Measurements from ENCODE around the gene GPHA2. TPM values are rescaled to one million over a fixed set of nuclear protein-coding genes. Genes with fewer than 3 reads are reported as not detected.

The GPHA2 gene
- total and polyA plus RNA-seq, 8 donors: 0.30 to 0.50 TPM; not detected in 6

- peaks cover 10 to 32% (median 30%) of the 10 kb centered on the region in 4 donors for H3K4me1 ChIP-seq
- H3K27ac ChIP-seq: peak overlapping the region in 2 of 5 donors; percentile 96 to 97
- H3K36me3 ChIP-seq: peaks cover 22 to 45% (median 39%) of the 10 kb centered on the region in 4 donors
- TF ChIP-seq EP300 (IDR thresholded peaks at IDR 0.05) (no peak), CTCF (IDR thresholded peaks at IDR 0.05) (no peak), POLR2AphosphoS5 (IDR thresholded peaks at IDR 0.05) (no peak), POLR2A (IDR thresholded peaks at IDR 0.05) (no peak)
- 48 to 65% (median 58%) methylated on average over 5 to 24 of the region's 24 CpGs for WGBS, 5 donors
- H3K9me3 ChIP-seq: no peaks in the 10 kb centered on the region
- DNase-seq: peak in 1 of 2 donors; percentile 27
- no peaks in the 10 kb centered on the region for H3K27me3 ChIP-seq
- H3K4me3 ChIP-seq: peak overlapping the region; percentile 85 to 100 (median 92)
- intact Hi-C loops (cut with DNase I; ENCODE audit: low total_unique reads): no loop called here
These were observed 9.9 kb downstream of the GPHA2 start for GRCh38 chr11:64925536-64926436.

- peak in 1 of 2 donors; percentile 58 for DNase-seq
- Histone ChIP-seq H3K4me3 (peak overlapping the region; percentile 85 to 100 (median 92)), H3K27me3 (no peaks in the 10 kb centered on the region), H3K36me3 (peaks cover 14 to 36% (median 30%) of the 10 kb centered on the region in 4 donors), H3K27ac (peak overlapping the region; percentile 49 to 97 (median 96)), H3K4me1 (peaks cover 10 to 32% (median 30%) of the 10 kb centered on the region in 4 donors), H3K9me3 (no peaks in the 10 kb centered on the region)
- intact Hi-C loops (cut with DNase I; ENCODE audit: low total_unique reads): no loop called here
- TF ChIP-seq CTCF (IDR thresholded peaks at IDR 0.05): no peak
- TF ChIP-seq EP300 (IDR thresholded peaks at IDR 0.05): no peak
- no peak for TF ChIP-seq POLR2A (IDR thresholded peaks at IDR 0.05)
- no peak for TF ChIP-seq POLR2AphosphoS5 (IDR thresholded peaks at IDR 0.05)
- 0 to 1% (median 1%) methylated on average over 9 to 24 of the region's 24 CpGs for WGBS, 5 donors
These were observed 10.8 kb downstream of the GPHA2 start for GRCh38 chr11:64924910-64925284.

GRCh38 chr11:64923944-64924909 is 11.5 kb downstream of the GPHA2 start, which contains the start of gene PPP2R5B:
Gene PPP2R5B (plus strand): TSS chr11:64924689. CDS start chr11:64925735, 1,046 bp downstream.
- peaks cover 10 to 29% (median 24%) of the 10 kb centered on the region in 4 donors for H3K36me3 ChIP-seq
- DNase-seq: peak; percentile 95 to 97
- peak in 1 of 4 donors; percentile 64 for TF ChIP-seq POLR2A (IDR thresholded peaks at IDR 0.05)
- peak; percentile 90 to 96 (median 93) for TF ChIP-seq POLR2AphosphoS5 (IDR thresholded peaks at IDR 0.05)
- TF ChIP-seq EP300 (IDR thresholded peaks at IDR 0.05): peak; percentile 41
- TF ChIP-seq CTCF (IDR thresholded peaks at IDR 0.05): peak in 1 of 7 experiments; percentile 17
- H3K4me3 ChIP-seq: peak within 1 kb of the TSS; percentile 85 to 100 (median 92)
- peaks cover 10 to 32% (median 30%) of the 10 kb centered on the region in 4 donors for H3K4me1 ChIP-seq
- peak within 1 kb of the TSS; percentile 81 to 97 (median 96) for H3K27ac ChIP-seq
- no peaks in the 10 kb centered on the region for H3K27me3 ChIP-seq
- intact Hi-C loops (cut with DNase I; ENCODE audit: low total_unique reads): no loop called here
- 0 to 4% (median 1%) methylated on average over 14 to 47 of the region's 47 CpGs for WGBS, 5 donors
- H3K9me3 ChIP-seq: no peaks in the 10 kb centered on the region

All from stomach (tissue), 9 donors.